ENCODE measurements around the gene CAPN13.

DNA sequence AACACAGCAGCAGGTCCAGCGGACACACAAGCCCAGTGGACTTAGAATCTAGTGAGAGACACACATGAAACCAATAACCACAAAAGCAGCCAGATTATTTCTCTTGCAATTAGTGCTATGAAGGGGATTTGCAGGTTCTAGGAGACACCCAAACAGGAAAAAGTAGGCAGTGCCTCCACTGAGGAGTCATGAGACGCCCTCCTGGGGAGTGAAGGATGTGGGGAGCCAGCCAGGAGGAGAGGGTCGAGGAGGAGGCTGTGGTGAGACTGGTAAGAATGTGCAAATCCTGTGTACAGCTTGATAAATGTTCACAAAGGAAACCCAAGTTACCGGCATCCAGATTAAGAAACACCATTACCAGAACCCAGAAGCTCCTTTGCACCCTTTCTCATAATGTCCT, 2.7 kb upstream of the CAPN13 start:
- TF ChIP-seq, protein P1, sequence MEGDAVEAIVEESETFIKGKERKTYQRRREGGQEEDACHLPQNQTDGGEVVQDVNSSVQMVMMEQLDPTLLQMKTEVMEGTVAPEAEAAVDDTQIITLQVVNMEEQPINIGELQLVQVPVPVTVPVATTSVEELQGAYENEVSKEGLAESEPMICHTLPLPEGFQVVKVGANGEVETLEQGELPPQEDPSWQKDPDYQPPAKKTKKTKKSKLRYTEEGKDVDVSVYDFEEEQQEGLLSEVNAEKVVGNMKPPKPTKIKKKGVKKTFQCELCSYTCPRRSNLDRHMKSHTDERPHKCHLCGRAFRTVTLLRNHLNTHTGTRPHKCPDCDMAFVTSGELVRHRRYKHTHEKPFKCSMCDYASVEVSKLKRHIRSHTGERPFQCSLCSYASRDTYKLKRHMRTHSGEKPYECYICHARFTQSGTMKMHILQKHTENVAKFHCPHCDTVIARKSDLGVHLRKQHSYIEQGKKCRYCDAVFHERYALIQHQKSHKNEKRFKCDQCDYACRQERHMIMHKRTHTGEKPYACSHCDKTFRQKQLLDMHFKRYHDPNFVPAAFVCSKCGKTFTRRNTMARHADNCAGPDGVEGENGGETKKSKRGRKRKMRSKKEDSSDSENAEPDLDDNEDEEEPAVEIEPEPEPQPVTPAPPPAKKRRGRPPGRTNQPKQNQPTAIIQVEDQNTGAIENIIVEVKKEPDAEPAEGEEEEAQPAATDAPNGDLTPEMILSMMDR (conservative IDR thresholded peaks at IDR 0.05; ENCODE audit: low read length): no peak
- TF ChIP-seq EZH2phosphoT487 (IDR thresholded peaks at IDR 0.05; ENCODE audit: borderline replicate concordance): no peak
